PC-9 (cell line): ENCODE measurements around the gene MRPS34.

Experiments used
- CTCF ChIP-seq: fragments of 200-600 bp; sonication (generic); conservative IDR thresholded peaks from 2 replicates; pipeline ENCODE4 v1.6.1; 2017; ENCODE audit warnings: mixed run types, antibody characterized with exemption, mild to moderate bottlenecking, moderate library complexity
- EZH2 ChIP-seq: fragments of 200-600 bp; sonication (generic); IDR thresholded peaks from 2 replicates; pipeline ENCODE4 v1.8.0; 2017; ENCODE audit warnings: antibody characterized with exemption, low read depth

DNA sequence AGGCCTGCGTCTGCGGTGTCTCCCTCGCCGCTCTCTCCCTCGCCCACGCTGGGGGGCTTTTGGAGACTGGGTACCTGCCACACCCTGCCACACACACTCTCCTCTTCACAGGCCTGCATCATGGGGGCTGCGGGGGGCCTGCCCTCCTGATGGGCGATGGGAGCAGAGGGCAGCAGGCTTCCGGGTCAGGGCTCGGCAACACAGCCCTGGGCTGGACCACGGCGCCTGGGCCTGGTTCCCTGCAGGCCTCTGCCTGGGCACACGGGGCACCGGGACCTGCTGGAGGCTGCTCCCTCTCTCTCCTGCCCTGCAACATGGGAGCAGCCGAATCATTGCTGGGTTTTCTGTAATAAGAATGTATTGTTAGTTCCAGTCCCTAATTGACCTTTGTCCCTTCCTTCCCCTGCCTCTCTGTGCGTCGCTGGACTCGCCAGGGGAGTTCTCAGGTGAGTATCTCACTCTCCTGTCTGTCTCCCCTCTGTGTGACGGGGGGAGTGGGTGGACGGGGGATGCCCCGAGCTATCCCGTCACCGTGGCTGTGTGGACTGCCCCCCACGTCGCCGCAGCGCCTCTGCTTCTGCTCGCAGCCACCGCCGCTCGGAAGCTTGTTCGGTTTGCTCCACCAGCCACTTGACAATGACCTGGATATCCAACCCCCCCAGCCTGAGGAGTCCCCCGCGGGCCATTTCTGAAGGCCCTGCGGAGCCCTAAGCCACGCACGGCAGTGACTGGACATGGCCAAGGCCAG, 15.0 kb downstream of the MRPS34 start:
- no peak for TF ChIP-seq CTCF
- TF ChIP-seq EZH2, result no peak
